NCI-H2081 (cell line): ENCODE measurements around the gene LCNL1.

Source experiments
- DNase-seq, 2 experiments: peaks; one replicate each; lab custom pipeline; 2025; lab: John Stamatoyannopoulos, UW

Gene LCNL1

GRCh38 chr9:136982232-136983051, at the start of gene LCNL1:
LCNL1 (plus strand) TSS chr9:136982993; CDS start chr9:136983587, 594 bp downstream.
- no peak for DNase-seq

DNA sequence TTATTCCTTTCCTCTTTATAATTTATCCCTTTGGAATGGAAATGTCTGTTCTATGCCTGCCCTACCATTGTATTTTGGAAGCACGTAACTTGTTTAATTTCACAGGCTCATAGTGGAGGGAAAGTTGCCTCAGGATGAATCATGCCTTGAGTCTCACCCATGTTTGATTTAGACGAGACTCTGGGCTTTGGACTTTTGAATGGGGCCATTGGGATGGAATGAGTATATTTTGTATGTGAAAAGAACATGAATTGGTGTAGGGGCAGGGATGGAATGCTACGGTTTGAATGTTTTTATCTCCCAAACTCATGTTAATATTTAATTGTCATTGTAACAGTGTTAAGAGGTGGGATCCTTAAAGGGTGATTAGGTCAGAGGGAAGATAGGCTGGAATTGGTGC, 48.5 kb upstream of the LCNL1 start:
- DNase-seq, result no peak

DNA sequence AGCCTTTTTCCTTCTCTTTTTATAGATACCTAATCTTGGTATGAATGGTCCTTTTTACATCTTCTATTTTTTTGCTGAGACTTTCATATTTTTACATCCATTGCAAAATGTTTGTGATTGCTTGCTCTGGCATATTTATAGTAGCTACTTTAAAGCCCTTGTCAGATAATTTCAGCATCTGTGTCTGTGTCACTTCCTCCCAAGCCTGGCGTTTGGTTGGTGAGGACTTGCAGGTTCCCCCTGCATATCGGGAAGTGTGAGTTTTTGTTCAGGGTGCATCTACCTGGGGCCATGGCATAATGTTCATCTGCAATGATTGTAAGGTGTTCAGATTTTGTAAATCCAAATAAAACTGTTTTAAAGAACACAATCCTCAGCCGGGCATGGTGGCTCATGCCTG, 47.1 kb upstream of the LCNL1 start:
- DNase-seq, result no peak

DNA sequence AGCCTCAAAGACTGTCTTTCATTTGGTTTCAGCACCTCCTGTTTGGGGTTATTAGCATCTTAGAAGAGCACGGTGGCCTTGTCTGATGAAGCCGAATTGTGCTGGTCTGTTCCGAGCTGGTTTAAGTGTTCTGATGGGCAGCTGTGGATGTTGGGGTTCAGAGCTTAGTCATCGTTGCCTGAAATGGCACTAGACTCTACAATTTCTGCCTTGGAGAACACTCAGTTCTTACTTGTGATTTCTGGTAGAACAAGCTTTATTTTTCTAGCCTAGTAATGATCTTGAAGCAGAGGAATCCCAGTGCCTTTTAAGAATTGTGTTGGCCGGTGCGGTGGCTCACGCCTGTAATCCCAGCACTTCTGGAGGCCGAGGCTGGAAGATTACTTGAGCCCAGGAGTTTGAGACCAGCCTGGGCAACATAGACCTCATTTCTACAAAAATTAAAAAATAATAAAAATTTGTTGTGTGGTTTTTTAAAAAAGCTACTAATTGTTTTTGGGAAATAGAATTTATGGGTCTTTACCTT, 46.1 kb upstream of the LCNL1 start:
- no peak for DNase-seq

DNA sequence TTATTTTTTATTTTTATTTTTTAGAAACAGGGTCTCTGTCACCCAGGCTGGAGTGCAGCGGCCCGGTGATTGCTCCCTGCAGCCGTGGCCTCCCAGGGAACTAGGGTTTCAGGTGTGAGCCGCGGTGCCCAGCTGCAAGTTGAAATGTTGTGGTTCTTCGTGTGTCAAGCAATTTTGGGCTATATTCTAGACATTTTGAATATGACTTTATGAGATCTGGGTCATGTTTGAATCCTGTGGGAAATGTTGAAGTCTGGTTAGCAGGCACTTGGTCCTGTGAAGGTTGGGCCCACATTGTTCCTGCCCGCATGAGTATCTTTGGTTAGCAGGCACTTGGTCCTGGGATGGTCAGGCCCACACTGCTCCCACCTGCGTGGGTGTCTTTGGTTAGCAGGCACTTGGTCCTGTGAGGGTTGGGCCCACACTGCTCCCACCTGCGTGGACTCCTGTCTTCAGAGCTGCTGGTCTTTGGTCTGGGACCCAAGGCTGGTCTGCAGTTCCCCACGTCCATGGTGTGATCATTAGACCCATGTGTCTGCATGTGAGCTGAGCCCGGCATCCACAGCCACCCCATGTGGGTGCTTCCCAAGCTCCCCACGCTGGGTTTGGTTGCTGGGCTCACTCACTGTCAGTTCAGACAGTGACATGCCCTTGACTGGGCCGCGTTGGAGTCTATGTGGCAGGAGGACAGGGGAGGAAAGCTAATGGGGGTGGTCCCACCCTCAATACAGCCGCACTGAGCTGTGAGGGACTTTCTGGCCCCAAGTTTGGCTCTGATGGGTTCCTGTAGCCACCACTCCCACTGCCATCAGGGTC, 45.4 kb upstream of the LCNL1 start:
- no peak for DNase-seq

GRCh38 chr9:136939431-136939995, 43.3 kb upstream of the LCNL1 start:
- no peak for DNase-seq

- DNase-seq, result no peak
Measured at GRCh38 chr9:136939996-136940525, 42.7 kb upstream of the LCNL1 start.

DNA sequence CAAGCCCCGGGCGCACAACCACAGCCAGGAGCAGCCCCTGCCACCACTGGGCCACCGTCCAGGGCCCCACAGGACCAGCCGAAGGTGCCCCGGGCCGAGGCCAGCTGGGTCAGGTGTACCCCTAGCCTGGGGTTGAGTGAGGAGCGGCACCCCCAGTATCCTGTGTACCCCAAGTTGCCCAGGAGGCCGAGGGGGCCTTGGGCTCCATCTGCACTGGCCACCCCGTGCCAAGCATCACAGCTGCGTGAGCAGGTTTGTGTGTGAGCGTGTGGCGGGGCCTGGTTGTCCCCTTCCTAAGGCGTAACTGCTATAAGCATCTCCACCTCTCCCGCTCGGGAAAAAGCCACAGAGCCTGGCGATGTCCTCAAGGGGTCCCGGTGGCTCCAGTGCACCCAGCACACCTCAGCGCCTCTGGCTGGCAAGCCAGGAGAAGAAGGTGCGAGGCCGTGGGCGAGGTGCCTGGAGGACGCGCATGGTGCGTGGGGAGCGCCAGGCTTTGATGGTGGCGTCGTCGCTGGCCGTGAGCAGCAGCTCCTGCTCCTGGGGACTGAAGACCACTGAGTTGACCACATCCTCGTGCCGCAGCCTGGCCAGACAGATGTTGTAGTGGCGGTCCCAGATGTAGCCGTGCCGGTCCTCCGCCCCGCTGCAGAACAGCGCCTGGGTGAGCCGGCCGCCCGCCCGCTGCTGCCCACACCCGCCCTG, 42.1 kb upstream of the LCNL1 start:
- no peak for DNase-seq

DNA sequence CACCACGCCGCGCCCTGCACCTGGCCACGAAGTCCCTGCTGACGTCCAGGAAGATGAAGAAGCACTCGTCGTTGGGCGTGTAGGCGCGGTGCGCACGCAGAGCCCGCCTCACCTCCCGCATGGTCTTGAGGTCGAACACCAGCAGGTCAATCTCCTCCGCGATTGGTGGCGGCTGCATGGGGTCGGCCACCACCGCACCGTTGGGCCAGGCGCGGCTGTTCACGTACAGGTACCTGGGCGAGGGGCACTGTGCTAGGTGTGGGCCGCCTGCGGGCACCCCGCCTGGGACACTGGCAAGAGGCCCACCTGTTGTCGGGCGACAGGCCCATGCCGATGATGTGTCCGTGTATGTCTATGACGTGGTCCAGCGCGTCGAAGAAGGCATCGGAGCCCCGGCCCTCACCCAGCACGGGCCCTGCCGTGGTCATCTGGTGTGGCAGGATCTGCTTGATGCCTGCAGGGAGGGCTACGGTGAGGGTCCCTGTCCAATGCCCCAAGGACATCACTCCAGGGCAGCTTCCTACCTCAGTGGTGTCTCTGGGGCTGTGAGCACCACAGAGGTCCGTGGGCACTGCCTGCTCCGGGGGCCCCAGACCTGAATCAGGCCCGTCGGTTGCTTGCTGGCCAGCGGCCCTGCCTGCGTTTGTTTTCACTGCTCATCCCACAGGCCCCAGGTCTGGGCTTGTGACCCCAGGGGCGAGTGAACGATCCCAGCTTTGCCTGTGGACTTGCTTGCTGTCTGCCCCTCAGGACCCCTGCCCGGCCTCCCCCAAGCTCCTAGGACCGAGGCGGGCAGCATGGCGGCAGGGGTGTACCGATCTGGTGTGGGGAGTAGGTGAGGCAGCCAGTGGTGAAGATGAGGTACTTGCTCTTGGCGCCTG, 41.3 kb upstream of the LCNL1 start:
- DNase-seq, result no peak

DNA sequence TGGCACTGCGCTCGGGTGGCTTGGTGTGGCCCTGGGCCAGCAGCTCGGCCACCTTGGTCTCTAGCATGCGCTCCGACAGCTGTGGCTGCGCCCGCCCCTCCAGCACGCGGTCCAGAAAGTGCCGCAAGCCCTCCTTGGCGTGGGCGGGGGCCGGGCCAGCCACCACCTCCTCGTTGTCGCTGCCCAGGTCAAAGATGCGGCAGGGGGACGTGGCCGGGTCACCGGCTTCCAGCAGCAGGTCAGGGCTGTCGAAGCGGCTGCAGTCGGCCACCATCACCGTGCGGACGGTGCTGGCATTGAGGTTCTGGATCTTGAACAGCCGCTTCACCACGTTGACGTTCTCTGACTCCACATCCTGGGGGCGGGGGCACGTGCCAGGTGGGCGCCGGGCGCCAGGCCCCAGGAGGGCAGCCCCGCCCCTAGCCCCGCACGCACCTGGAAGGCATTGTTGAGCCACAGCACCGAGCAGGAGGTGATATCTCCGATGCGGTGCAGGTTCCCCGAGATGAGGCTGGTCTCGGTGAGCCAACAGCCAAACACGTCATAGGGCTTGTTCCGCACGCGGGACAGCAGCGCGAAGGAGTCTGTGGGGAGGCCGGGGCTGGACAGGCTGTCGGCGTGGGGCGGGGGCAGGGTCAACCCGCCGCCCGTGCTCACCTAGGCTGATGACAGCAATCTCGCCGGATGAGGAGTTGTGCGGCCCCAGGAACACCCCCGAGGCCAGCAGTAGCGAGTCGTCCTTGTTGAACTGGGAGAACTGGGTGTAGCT, 40.5 kb upstream of the LCNL1 start:
- no peak for DNase-seq

GRCh38 chr9:136942881-136943230, 39.9 kb upstream of the LCNL1 start:
- DNase-seq, result no peak

DNA sequence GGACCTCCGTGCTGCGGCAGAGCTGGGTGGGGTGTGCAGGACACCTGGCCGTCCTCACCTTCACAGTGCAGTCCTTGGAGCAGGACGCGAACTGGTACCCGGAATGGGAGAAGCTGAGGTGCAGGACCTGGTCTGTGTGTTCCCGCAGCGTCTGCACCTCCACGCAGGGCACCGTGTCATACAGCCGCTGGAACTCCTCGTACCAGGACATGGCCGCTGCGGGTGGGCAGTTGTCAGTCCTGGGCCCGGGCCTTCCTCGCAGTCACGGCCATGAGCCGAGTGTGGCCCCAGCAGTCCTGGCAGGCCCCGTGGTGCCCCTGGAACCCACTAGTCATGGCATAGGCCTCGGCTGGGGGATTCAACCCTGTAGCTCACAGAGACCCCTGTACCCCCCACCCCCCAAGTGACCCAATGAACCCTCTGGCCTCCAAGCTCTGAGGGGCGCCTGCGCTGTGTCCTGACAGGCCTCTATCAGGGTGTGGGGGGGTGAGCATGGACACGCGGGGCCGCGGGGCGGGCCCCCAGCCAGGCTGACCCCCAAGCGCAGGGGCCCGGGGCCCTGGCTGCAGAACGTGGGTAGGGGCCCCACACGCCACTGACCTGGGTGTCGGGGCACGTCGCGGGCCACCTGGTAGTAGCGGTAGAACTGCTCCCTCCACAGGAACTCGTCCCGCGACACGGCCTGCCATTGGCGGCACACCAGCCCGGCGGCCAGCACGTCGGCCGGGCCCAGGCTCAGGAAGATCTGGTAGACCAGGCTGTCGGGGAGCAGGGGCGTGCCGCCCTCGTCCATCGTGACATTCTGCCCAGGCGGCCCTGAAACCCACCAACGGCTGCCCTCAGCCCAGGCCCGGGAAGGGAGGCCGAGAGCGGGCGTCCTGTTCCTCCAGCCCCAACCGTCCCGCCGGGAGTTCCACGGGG, 39.2 kb upstream of the LCNL1 start:
- peak in 1 of 2 experiments; percentile 25 for DNase-seq

DNA sequence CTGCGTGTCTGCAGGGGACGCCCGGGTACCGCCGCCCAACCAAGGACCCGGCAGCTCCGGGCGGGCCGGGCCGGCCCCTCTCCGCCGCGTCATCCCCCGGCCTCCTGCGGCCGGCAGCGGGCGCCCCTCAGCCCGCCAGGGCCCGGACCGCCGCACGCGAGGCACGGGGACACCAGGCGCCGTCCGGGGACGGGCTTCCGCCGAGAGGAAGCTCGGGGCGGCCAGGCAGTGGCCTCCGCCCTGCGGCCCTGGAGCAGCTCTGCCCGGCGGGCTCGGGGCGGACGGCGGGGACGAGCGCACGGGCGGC, 38.6 kb upstream of the LCNL1 start:
- no peak for DNase-seq

DNA sequence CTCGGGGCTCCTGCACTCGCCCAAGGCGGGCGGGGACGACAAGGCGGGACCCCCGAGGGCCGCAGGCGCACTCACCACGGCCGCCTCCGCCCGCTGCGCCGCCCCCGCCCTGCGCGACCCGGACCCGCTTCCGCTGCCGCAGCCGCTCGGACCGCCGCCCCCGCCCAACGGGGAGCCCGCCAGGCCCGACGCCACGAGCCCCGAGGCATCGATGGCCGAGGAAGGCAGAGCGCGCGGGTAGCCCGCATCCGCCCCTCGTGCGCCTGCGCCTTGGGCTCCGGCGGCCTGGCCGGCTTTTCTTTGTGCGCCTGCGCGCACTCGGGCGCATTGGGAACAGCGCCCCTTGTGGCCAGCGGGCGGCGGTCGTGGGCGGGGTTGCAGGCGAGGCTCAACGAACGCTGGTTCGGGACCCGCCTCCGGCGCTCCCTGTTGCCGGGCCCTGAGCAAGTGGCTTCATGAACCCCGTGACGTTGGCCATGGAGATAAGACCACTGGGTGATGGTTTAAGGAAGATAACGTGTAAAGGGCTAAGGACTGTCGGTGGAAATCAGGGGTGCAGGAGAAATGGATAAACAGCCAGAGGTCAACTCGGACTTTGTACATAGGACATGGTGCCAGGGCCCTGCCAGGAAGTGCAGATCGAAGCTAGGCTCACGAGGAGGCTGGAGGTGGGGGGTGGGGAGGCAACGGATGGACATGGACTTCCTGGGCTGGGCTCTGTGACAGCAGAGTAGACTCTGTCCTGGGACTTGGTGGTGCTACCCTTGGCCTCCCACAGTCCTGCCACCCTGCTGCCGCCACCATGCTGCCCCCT, 38.1 kb upstream of the LCNL1 start, which contains the start of the genes C8G and FBXW5:
TSS of gene C8G (plus strand) at position 725 of the 814 bp plus-strand sequence. CDS start at position 803, 78 bp downstream.
TSS of gene FBXW5 (minus strand) at position 220 of the 814 bp plus-strand sequence. CDS start 655 bp downstream, outside the sequence.
- peak; percentile 92 for DNase-seq

DNA sequence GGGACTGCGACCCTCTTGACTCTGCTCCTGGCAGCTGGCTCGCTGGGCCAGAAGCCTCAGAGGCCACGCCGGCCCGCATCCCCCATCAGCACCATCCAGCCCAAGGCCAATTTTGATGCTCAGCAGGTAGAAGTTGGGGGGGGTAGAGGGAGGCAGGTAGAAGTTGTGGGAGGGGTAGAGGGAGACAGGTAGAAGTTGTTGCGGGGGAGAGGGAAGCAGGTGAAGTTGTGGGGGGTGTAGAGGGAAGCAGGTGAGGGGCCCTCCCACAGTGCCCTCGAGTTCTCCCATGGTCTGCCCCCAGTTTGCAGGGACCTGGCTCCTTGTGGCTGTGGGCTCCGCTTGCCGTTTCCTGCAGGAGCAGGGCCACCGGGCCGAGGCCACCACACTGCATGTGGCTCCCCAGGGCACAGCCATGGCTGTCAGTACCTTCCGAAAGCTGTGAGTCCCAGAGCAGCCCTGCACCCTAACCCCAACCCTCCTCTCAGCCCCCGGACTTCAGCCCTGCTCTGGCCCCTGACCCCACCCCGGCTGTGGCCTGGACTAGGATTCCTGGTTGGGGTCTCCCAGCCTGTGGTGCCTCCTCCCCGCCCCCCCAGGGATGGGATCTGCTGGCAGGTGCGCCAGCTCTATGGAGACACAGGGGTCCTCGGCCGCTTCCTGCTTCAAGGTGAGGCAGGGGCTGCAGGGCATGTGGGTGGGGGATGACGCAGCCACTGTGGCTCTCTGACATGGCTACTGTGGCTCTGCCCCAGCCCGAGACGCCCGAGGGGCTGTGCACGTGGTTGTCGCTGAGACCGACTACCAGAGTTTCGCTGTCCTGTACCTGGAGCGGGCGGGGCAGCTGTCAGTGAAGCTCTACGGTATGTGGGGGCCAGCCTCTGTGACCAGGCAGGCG, 37.2 kb upstream of the LCNL1 start:
- DNase-seq, result no peak

GRCh38 chr9:136946228-136947027, 36.4 kb upstream of the LCNL1 start:
- no peak for DNase-seq
